ENCODE measurements around the gene CDK5RAP2.

- TF ChIP-seq GATA3 (IDR thresholded peaks at IDR 0.05; ENCODE audit: low read depth, low read length), result no peak
- TF ChIP-seq GATA2 (IDR thresholded peaks at IDR 0.05; ENCODE audit: low read depth, low read length), result no peak
Observed at GRCh38 chr9:120365386-120365785, 214.6 kb downstream of the CDK5RAP2 start.

All from SH-SY5Y (cell line).